ENCODE measurements around the gene MYH7.
"Not testable (repeated sequence)": the region's sequence is repeated elsewhere in the genome, so short reads cannot be mapped to it uniquely, and the experiment has no call there.

The MYH7 gene

GRCh38 chr14:23406725-23407355, 28.6 kb downstream of the MYH7 start:
- DNase-seq: no peak

GRCh38 chr14:23406244-23406643, 29.2 kb downstream of the MYH7 start:
- no peak for DNase-seq

- no peak for DNase-seq
Observed at GRCh38 chr14:23405516-23406025, 29.9 kb downstream of the MYH7 start.

GRCh38 chr14:23405096-23405495, 30.4 kb downstream of the MYH7 start:
- no peak for DNase-seq

- DNase-seq: no peak
Observed at GRCh38 chr14:23404331-23404900, 31.0 kb downstream of the MYH7 start.

GRCh38 chr14:23403908-23404307, 31.6 kb downstream of the MYH7 start:
- DNase-seq: no peak

- no peak for DNase-seq
Observed at GRCh38 chr14:23403139-23403438, 32.4 kb downstream of the MYH7 start.

GRCh38 chr14:23402296-23403138, 32.9 kb downstream of the MYH7 start:
- no peak for DNase-seq

GRCh38 chr14:23401291-23401690, 34.2 kb downstream of the MYH7 start:
- no peak for DNase-seq

- DNase-seq: not testable (repeated sequence)
Observed at GRCh38 chr14:23400496-23401149, 34.8 kb downstream of the MYH7 start.

- DNase-seq: no peak
Observed at GRCh38 chr14:23399591-23399990, 35.9 kb downstream of the MYH7 start.

- DNase-seq: no peak
Observed at GRCh38 chr14:23399136-23399535, 36.3 kb downstream of the MYH7 start.

- no peak for DNase-seq
Observed at GRCh38 chr14:23398348-23398747, 37.1 kb downstream of the MYH7 start.

GRCh38 chr14:23396781-23397407, 38.6 kb downstream of the MYH7 start:
- no peak for DNase-seq

GRCh38 chr14:23396126-23396525, 39.3 kb downstream of the MYH7 start:
- no peak for DNase-seq

- DNase-seq: no peak
Observed at GRCh38 chr14:23392613-23393012, 42.8 kb downstream of the MYH7 start.

- DNase-seq: not testable (repeated sequence)
Observed at GRCh38 chr14:23389871-23390270, 45.6 kb downstream of the MYH7 start.

GRCh38 chr14:23389396-23389795, 46.1 kb downstream of the MYH7 start:
- DNase-seq: no peak

- no peak for DNase-seq
Observed at GRCh38 chr14:23388996-23389395, 46.5 kb downstream of the MYH7 start.

GRCh38 chr14:23387916-23388882, 47.3 kb downstream of the MYH7 start:
- DNase-seq: no peak

GRCh38 chr14:23386999-23387398, 48.5 kb downstream of the MYH7 start:
- DNase-seq: no peak

- DNase-seq: not testable (repeated sequence)
Observed at GRCh38 chr14:23386266-23386657, 49.2 kb downstream of the MYH7 start.
